HL-60 (cell line): ENCODE data around the gene SLC2A8.

Experiments used
- CTCF ChIP-seq: IDR thresholded peaks from one replicate; pipeline ENCODE4 v1.5.1; 2011; ENCODE audit warnings: low read length, control low read depth, inconsistent platforms; ENCODE audit not compliant: insufficient read depth
- POLR2AphosphoS5 ChIP-seq: IDR thresholded peaks from 2 replicates; pipeline ENCODE4 v1.6.1; 2012; ENCODE audit warnings: low read depth

DNA sequence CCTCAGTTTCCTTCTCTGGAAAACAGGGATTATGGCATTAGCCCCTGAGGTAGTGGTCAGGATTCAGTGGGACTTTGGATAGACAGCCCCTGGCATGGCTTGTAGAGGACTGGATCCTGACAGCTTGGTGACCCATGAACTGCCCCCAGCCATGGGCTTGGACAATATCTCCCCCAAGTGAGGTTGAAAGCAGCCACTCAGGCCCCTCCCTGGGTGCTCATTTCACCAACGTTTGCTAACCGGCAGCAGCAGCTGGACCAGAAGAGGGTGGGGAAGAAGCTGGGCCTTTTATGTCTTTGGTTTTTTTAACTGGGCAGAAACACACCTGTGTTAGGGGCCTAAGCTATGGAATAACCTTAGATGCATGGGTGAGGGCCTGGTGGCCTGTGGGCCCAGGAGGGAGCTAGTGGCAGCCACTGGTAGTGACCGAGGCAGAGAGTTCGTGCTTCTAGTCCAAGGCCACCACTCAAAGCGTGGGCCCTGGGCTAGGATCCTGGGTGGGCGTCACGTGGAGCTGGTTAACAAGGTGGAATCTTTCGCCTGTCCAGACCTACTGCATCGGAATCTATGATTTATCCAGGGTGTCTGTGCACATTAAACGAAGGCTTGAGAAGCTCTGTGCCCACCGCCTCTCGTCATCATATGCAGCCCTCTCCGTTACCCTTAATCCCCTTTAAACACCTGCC is 1.9 kb downstream of the SLC2A8 start:
- TF ChIP-seq CTCF (no peak), POLR2AphosphoS5 (no peak)
